ENCODE measurements around the gene SNAPC3.
A peak's percentile ranks its signal among the peaks of the same experiment; 100 is the strongest.

The SNAPC3 gene

GRCh38 chr9:15498246-15498995 lies 75.7 kb downstream of the SNAPC3 start:
- no peak for DNase-seq

- no peak for DNase-seq
These were observed 76.5 kb downstream of the SNAPC3 start for GRCh38 chr9:15499139-15499538.

- no peak for DNase-seq
These were observed 78.5 kb downstream of the SNAPC3 start for GRCh38 chr9:15501179-15501578.

- no peak for DNase-seq
These were observed 79.1 kb downstream of the SNAPC3 start for GRCh38 chr9:15501803-15502202.

- no peak for DNase-seq
These were observed 83.2 kb downstream of the SNAPC3 start for GRCh38 chr9:15505921-15506320.

GRCh38 chr9:15509931-15510788 lies 87.5 kb downstream of the SNAPC3 start:
- DNase-seq = no peak

GRCh38 chr9:15510789-15511575 lies 88.3 kb downstream of the SNAPC3 start, which contains the start of gene PSIP1:
Gene PSIP1 (minus strand): TSS chr9:15510970. CDS start chr9:15510188, 782 bp downstream.
- DNase-seq = peak; percentile 84

All from GDM1 (cell line).